Measurements from ENCODE around the gene MAST4.

MAST4 gene

GRCh38 chr5:67104859-67105258, 508.7 kb downstream of the MAST4 start:
- ChIA-PET POLR2A (no interaction called here), CTCF (no interaction called here)
- no peak overlapping the region for H3K27ac ChIP-seq (ENCODE audit: extremely low read depth, low read depth, low read length)
- no peaks in the 10 kb centered on the region for H3K9me3 ChIP-seq (ENCODE audit: control insufficient read depth, insufficient read depth, low read depth, low read length)
- peaks cover 0 to 3% of the 10 kb centered on the region in 2 experiments; a peak in 2 of 3 replicates for H3K36me3 ChIP-seq (ENCODE audit: control insufficient read depth in 2 of 2, insufficient read depth in 1 of 2, low read length in 2 of 2)
- no peak overlapping the region for H3K4me3 ChIP-seq (ENCODE audit: low read depth, low read length)
- H3K4me1 ChIP-seq (ENCODE audit: control insufficient read depth, insufficient read depth, low read length), result no peaks in the 10 kb centered on the region
- no peak for TF ChIP-seq ZNF175 (tag by site-specific recombination; IDR thresholded peaks at IDR 0.05)
- no peak for TF ChIP-seq ZNF664 (tag by site-specific recombination; IDR thresholded peaks at IDR 0.05)
- TF ChIP-seq ZFP41 (tag by site-specific recombination; IDR thresholded peaks at IDR 0.05; ENCODE audit: borderline replicate concordance), result no peak
- TF ChIP-seq ZNF398 (tag by site-specific recombination; IDR thresholded peaks at IDR 0.05), result no peak
- no peak for TF ChIP-seq ZEB2 (tag by site-specific recombination; IDR thresholded peaks at IDR 0.05)
- no peak for TF ChIP-seq ZNF211 (tag by site-specific recombination; IDR thresholded peaks at IDR 0.05; ENCODE audit: low read depth)
- no peak for TF ChIP-seq ZNF311 (tag by site-specific recombination; IDR thresholded peaks at IDR 0.05; ENCODE audit: borderline replicate concordance)
- no peak for TF ChIP-seq TSHZ1 (tag by site-specific recombination; IDR thresholded peaks at IDR 0.05; ENCODE audit: borderline replicate concordance)
- no peak for TF ChIP-seq ZNF416 (tag by site-specific recombination; IDR thresholded peaks at IDR 0.05)
- no peak for TF ChIP-seq ZNF600 (tag by site-specific recombination; IDR thresholded peaks at IDR 0.05)
- no peak for TF ChIP-seq ZNF560 (tag by site-specific recombination; IDR thresholded peaks at IDR 0.05; ENCODE audit: borderline replicate concordance)
- TF ChIP-seq ZNF146 (tag by site-specific recombination; IDR thresholded peaks at IDR 0.05), result no peak
- TF ChIP-seq KLF17 (tag by site-specific recombination; IDR thresholded peaks at IDR 0.05), result no peak
- no peak for TF ChIP-seq ZNF239 (tag by site-specific recombination; IDR thresholded peaks at IDR 0.05)
- TF ChIP-seq GLIS2 (tag by site-specific recombination; IDR thresholded peaks at IDR 0.05), result no peak
- TF ChIP-seq GLI4 (tag by site-specific recombination; IDR thresholded peaks at IDR 0.05), result no peak
- TF ChIP-seq PRDM4 (tag by site-specific recombination; IDR thresholded peaks at IDR 0.05), result no peak
- TF ChIP-seq ZSCAN18 (tag by site-specific recombination; IDR thresholded peaks at IDR 0.05), result no peak
- no peak for TF ChIP-seq ZNF704 (tag by site-specific recombination; IDR thresholded peaks at IDR 0.05)
